Naive B cell (primary cell): ENCODE results near the gene PREX1. TPM values are rescaled to one million over a fixed set of nuclear protein-coding genes. Genes with fewer than 3 reads are reported as not detected.

ENCODE experiments used
- ATAC-seq, 2 donors: fragments of 150-1000 bp; cut with Tn5 transposase; 2 replicates each; pipeline ENCODE4 v1.10.0; 2021; ENCODE audit warnings: low read depth in 2 of 2, mild to moderate bottlenecking in 2 of 2, moderate library complexity in 2 of 2
- DNase-seq: peaks from one replicate; pipeline ENCODE4 v3.0.0; 2022
- H3K27ac Mint-ChIP-seq, 6 donors: one replicate each; pipeline ENCODE4 v1.8.0; 2020 to 2022; ENCODE audit warnings: mild to moderate bottlenecking in 6 of 6, mixed read lengths in 6 of 6, moderate library complexity in 5 of 6, inconsistent platforms in 2 of 6
- H3K27me3 Mint-ChIP-seq, 3 donors: one replicate each; pipeline ENCODE4 v1.8.0; 2021 to 2022; ENCODE audit warnings: mixed read lengths in 3 of 3, mild to moderate bottlenecking in 1 of 3
- H3K36me3 Mint-ChIP-seq, 2 donors: one replicate each; pipeline ENCODE4 v1.8.0; 2020 to 2022; ENCODE audit warnings: mixed read lengths in 2 of 2, inconsistent platforms in 1 of 2, mild to moderate bottlenecking in 1 of 2
- H3K4me1 Mint-ChIP-seq, 3 donors: one replicate each; pipeline ENCODE4 v1.8.0; 2020 to 2022; ENCODE audit warnings: mixed read lengths in 3 of 3, inconsistent platforms in 1 of 3, mild to moderate bottlenecking in 1 of 3, moderate library complexity in 1 of 3
- H3K4me3 Mint-ChIP-seq, 8 donors: one replicate each; pipeline ENCODE4 v1.8.0; 2020 to 2022; ENCODE audit warnings: mild to moderate bottlenecking in 8 of 8, mixed read lengths in 8 of 8, moderate library complexity in 8 of 8, inconsistent platforms in 2 of 8
- H3K9me3 Mint-ChIP-seq, 7 donors: one replicate each; pipeline ENCODE4 v1.8.0; 2020 to 2022; ENCODE audit warnings: mixed read lengths in 7 of 7, mild to moderate bottlenecking in 5 of 7, inconsistent platforms in 2 of 7, moderate library complexity in 1 of 7
- polyA plus RNA-seq, 6 donors: library from polyadenylated mRNA; unstranded; fragments of 300-500 nt; fragmentation: Illumina TruSeq; gene quantifications; one replicate each; pipeline ENCODE4 v1.2.3, GENCODE V29; 2021; ENCODE audit warnings: low read depth in 6 of 6

Gene PREX1
- polyA plus RNA-seq, 6 donors from 2014 or later, result 13.3 to 37.5 (median 17.1) TPM

- no peaks in the 10 kb centered on the region for H3K9me3 Mint-ChIP-seq
- H3K27me3 Mint-ChIP-seq, result no peaks in the 10 kb centered on the region
- H3K4me3 Mint-ChIP-seq, result no peak overlapping the region
- peak overlapping the region in 1 of 6 donors; percentile 78 for H3K27ac Mint-ChIP-seq
- DNase-seq (no peak), ATAC-seq (no peak)
- H3K36me3 Mint-ChIP-seq, result peaks cover 24 to 44% of the 10 kb centered on the region in 2 donors
- peaks cover 0 to 16% (median 0%) of the 10 kb centered on the region in 3 donors for H3K4me1 Mint-ChIP-seq
Observed at GRCh38 chr20:48645666-48646065, 182.1 kb downstream of the PREX1 start.

DNA sequence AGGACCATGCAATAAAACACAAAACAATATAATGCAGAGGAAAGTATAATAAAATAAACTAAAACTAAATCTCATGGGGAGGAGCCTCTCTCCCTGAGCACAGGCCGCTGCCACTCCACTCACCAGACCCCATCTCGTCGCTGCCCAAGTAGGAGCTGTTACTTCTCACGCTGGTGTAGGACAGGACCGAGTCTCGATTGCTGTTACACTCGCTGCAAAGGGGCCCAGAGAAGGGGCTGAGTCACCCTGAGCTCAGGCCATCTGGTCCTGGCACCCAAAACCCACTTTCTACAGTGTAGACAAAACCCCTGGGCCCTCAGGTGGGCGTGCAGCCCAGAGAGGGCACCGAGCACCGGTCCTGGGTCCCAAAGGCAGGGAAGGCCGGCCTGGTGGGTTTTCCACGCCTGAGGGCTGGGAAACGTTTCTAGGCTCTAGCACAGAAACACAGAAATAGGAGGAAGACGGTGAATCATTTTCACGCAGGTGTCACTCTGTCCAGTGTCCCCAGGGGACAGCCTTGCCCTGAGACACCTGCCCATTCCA lies 183.4 kb downstream of the PREX1 start:
- no peak overlapping the region for H3K4me3 Mint-ChIP-seq
- H3K27me3 Mint-ChIP-seq, result no peaks in the 10 kb centered on the region
- H3K9me3 Mint-ChIP-seq, result no peaks in the 10 kb centered on the region
- peaks cover 0 to 19% (median 0%) of the 10 kb centered on the region in 3 donors for H3K4me1 Mint-ChIP-seq
- no peak for DNase-seq
- H3K36me3 Mint-ChIP-seq, result peaks cover 27 to 51% of the 10 kb centered on the region in 2 donors
- peak overlapping the region in 3 of 6 donors; percentile 22 to 74 (median 44) for H3K27ac Mint-ChIP-seq
- ATAC-seq, result no peak

DNA sequence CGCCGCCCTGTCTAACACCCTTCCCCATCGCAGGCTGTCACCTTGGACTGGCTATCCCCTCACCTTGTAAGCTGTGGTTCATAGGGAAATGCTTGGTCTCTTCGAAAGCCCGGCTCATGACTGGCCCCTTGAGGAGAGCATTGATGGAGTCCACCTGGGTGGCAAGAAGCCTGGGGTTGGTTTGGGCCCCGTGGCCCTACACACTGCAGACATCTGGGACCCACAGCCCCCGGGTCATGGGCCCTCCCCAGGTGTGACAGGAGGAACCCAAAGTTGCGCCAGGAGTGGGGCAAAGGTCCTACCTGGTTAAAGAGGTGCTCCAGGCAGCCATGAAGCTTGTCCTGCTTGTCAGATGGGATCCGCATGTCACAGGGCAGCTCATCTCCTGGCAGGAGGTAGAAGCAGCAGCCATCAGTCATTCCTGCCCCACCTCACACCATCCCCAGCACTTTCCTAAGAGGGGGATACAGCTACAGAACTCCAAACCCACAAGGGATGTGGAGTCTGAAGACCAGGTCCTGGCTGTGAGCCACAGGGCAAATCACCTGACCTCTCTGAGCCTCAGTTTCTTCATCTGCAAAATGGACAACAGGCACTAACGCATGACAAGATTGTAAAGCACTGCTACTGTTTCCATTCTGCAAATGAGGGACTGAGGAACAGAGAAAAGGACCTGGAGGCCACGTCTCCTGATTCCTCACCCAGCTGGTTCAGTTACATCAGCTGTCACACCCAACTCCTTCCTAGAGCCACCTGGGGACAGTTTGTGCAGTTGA lies 185.5 kb downstream of the PREX1 start:
- H3K9me3 Mint-ChIP-seq, result no peaks in the 10 kb centered on the region
- no peak for DNase-seq
- H3K27ac Mint-ChIP-seq, result peak overlapping the region in 1 of 6 donors; percentile 66
- H3K4me1 Mint-ChIP-seq, result peaks cover 0 to 14% (median 0%) of the 10 kb centered on the region in 3 donors
- no peak for ATAC-seq
- H3K4me3 Mint-ChIP-seq, result no peak overlapping the region
- peaks cover 20 to 48% of the 10 kb centered on the region in 2 donors for H3K36me3 Mint-ChIP-seq
- H3K27me3 Mint-ChIP-seq, result no peaks in the 10 kb centered on the region

DNA sequence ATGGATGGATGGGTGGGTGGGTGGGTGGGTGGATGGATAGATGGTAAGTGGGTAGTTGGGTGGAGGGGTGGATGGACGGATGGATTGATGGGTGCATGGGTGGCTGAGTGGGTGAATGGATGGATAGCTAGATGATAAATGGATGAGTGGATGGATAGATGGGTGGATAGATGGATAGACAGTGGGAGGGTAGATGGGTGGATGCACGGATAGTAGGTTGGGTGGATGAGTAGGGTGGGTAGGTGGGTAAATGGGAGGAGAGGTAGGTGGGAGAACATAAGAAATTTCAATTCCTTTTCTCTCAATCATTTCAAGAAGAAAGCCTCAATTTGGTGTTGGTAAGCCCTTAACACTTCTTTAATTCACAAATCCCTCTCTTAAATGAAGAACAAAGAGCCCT lies 186.9 kb downstream of the PREX1 start:
- DNase-seq (no peak), ATAC-seq (no peak)
- Mint-ChIP-seq H3K4me3 (no peak overlapping the region), H3K27ac (no peak overlapping the region), H3K27me3 (no peaks in the 10 kb centered on the region), H3K4me1 (peaks cover 0 to 13% (median under 1%) of the 10 kb centered on the region in 3 donors), H3K9me3 (no peaks in the 10 kb centered on the region), H3K36me3 (peaks cover 19 to 45% of the 10 kb centered on the region in 2 donors)

GRCh38 chr20:48639899-48640298 lies 187.9 kb downstream of the PREX1 start:
- no peak overlapping the region for H3K4me3 Mint-ChIP-seq
- peaks cover 11 to 45% of the 10 kb centered on the region in 2 donors for H3K36me3 Mint-ChIP-seq

DNA sequence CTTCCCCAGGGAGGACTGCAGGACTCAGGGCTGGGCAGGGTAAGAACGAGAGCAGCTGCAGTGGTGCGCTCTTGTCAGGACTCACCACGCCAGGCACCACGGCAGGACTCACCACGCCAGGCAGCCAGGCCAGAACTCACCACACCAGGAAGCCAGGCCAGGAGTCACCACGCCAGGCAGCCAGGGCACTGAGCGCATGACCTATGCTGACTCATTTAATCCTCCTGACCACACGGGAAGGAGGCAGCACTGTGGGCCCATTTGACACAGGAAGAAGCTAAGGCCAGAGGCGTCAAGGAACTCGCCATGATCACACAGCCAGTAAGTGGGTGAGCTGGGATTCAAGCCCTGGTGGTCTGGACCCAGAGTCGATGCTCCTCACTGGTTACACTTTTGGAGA lies 189.3 kb downstream of the PREX1 start:
- no peak overlapping the region for H3K4me3 Mint-ChIP-seq
- ATAC-seq (no peak), DNase-seq (no peak)
- peak overlapping the region in 1 of 6 donors; percentile 48 for H3K27ac Mint-ChIP-seq
- peaks cover 17 to 54% of the 10 kb centered on the region in 2 donors for H3K36me3 Mint-ChIP-seq
- H3K9me3 Mint-ChIP-seq, result no peaks in the 10 kb centered on the region
- H3K4me1 Mint-ChIP-seq, result peaks cover 6 to 25% (median 12%) of the 10 kb centered on the region in 3 donors
- no peaks in the 10 kb centered on the region for H3K27me3 Mint-ChIP-seq

More at GRCh38 chr20:48639899-48640298, 187.9 kb downstream of the PREX1 start:
- H3K4me1 Mint-ChIP-seq, result peaks cover 6 to 17% (median 9%) of the 10 kb centered on the region in 3 donors
- no peaks in the 10 kb centered on the region for H3K9me3 Mint-ChIP-seq
- DNase-seq (no peak), ATAC-seq (no peak)
- H3K27ac Mint-ChIP-seq, result peak overlapping the region in 5 of 6 donors; percentile 7 to 79 (median 55)
- no peaks in the 10 kb centered on the region for H3K27me3 Mint-ChIP-seq

- Mint-ChIP-seq H3K4me3 (no peak overlapping the region), H3K9me3 (no peaks in the 10 kb centered on the region), H3K27me3 (no peaks in the 10 kb centered on the region), H3K27ac (peak overlapping the region in 2 of 6 donors; percentile 13 to 54), H3K4me1 (peaks cover 6 to 25% (median 12%) of the 10 kb centered on the region in 3 donors), H3K36me3 (peaks cover 17 to 56% of the 10 kb centered on the region in 2 donors)
- DNase-seq, result no peak
- no peak for ATAC-seq
Observed at GRCh38 chr20:48637461-48637860, 190.3 kb downstream of the PREX1 start.

DNA sequence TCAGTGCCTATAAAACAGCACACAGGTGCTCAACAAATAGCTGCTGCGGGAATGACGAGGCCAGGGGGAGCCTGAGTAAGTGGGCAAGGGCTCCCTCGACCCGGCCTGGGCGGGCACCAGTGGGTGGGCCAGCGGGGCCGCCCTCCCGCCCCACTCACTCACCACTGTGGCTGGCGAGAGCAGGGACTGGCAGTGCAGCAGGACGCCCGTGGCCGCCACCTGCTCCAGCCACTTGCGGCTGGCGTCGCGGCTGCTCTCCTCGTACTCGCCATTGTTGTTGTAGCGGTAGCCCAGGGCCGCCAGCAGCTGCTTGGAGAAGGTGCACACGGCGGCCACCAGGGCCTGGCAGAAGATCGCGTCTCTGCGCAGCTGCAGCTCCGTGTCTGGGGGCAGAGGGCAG lies 191.5 kb downstream of the PREX1 start:
- H3K27ac Mint-ChIP-seq, result no peak overlapping the region

DNA sequence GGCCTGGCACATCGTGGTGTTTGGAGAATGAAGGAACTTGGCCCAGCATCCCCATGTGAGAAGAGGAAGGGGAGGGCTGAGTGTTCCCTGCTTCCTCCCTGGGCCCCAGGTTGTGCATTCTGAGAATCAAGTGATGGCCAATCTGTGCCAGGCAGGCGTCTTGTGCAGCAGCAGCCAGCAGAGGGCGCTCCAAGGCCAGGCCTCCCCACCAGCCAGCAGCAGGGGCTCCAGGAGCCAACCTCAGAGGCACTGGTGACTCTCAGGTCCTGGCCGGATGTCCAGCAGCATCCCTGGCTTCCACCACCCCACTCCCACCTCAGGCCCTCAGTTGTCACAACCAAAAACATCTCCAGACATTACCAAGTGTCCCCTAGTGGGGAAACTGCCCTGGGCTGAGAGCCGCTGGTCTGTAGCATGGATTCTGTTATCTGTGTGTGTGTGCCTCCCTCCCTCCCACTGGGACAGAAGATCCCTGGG lies 192.0 kb downstream of the PREX1 start:
- H3K9me3 Mint-ChIP-seq, result no peaks in the 10 kb centered on the region
- ATAC-seq, result peak; percentile 62 to 66
- peak overlapping the region in 1 of 8 donors; percentile 29 for H3K4me3 Mint-ChIP-seq

More for the DNA sequence above, 191.5 kb downstream of the PREX1 start:
- no peak for ATAC-seq
- Mint-ChIP-seq H3K9me3 (no peaks in the 10 kb centered on the region), H3K4me3 (no peak overlapping the region), H3K4me1 (peaks cover 6 to 20% (median 12%) of the 10 kb centered on the region in 3 donors), H3K36me3 (peaks cover 17 to 49% of the 10 kb centered on the region in 2 donors), H3K27me3 (no peaks in the 10 kb centered on the region)
- DNase-seq, result no peak

GRCh38 chr20:48635361-48635760 lies 192.4 kb downstream of the PREX1 start:
- Mint-ChIP-seq H3K9me3 (no peaks in the 10 kb centered on the region), H3K4me1 (peaks cover 6 to 14% (median 12%) of the 10 kb centered on the region in 3 donors), H3K27me3 (no peaks in the 10 kb centered on the region), H3K4me3 (peak overlapping the region in 1 of 8 donors; percentile 29), H3K27ac (peak overlapping the region in 2 of 6 donors; percentile 63 to 88), H3K36me3 (peaks cover 10 to 39% of the 10 kb centered on the region in 2 donors)
- ATAC-seq (no peak), DNase-seq (no peak)

More for the DNA sequence above, 192.0 kb downstream of the PREX1 start:
- DNase-seq, result peak; percentile 31
- Mint-ChIP-seq H3K4me1 (peaks cover 6 to 19% (median 12%) of the 10 kb centered on the region in 3 donors), H3K27me3 (no peaks in the 10 kb centered on the region), H3K36me3 (peaks cover 15 to 44% of the 10 kb centered on the region in 2 donors), H3K27ac (peak overlapping the region in 4 of 6 donors; percentile 15 to 88 (median 42))

DNA sequence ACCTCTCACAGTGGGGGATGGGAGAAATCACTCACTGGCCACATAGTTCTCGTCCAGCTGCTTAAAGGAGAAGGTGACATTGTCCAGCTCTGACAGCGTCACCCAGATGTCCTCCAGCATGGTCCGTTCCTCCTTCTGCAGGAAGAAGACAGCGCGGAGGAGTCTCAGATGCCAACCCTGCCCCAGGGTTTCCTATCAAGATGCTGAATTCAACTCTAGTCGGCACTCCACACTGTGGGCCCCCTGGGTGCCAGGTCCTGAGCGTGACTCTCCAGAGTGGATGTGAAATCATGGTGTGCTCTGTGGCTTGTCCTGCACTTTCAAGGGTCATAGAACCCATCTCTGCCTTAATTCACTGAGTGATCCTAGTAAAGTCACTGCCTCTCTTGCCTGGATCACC lies 193.2 kb downstream of the PREX1 start:
- no peak for ATAC-seq
- H3K9me3 Mint-ChIP-seq, result no peaks in the 10 kb centered on the region
- peaks cover 6 to 14% (median 12%) of the 10 kb centered on the region in 3 donors for H3K4me1 Mint-ChIP-seq
- H3K4me3 Mint-ChIP-seq, result peak overlapping the region in 2 of 8 donors; percentile 17 to 76
- peak overlapping the region in 2 of 6 donors; percentile 9 to 88 for H3K27ac Mint-ChIP-seq
- no peak for DNase-seq
- H3K36me3 Mint-ChIP-seq, result peaks cover 9 to 37% of the 10 kb centered on the region in 2 donors
- no peaks in the 10 kb centered on the region for H3K27me3 Mint-ChIP-seq

DNA sequence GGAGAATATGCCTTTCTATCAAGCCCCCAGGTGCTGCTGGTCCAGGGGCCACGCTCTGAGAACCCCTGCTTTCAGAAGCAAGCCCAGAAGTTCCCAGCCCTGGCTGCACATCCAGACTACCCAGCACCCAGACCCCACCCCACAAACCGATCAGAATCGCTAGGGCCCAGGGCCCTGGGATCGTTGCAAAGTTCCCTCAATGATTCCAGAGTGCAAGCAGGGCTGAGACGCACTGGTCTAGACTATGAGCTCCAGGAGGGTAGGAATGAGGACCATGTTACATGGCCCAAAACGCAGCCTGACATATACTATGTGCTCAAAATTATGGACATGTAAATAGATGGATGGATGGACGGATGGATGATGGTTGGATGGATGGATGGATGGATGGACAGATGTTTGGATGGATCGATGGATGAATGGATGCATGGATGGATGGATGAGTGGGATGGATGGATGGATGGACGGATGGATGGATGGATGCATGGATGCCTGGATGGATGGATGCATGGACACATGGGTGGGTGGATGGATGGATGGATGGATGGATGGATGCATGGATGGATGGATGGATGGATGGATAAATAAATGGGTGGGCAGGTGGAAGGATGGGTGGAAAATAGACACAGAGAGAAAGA lies 194.1 kb downstream of the PREX1 start:
- Mint-ChIP-seq H3K27me3 (no peaks in the 10 kb centered on the region), H3K27ac (peak overlapping the region in 2 of 6 donors; percentile 0 to 96), H3K4me3 (peak overlapping the region in 3 of 8 donors; percentile 10 to 77 (median 50)), H3K9me3 (no peaks in the 10 kb centered on the region), H3K36me3 (peaks cover 13 to 39% of the 10 kb centered on the region in 2 donors), H3K4me1 (peaks cover 6 to 14% (median 12%) of the 10 kb centered on the region in 3 donors)
- ATAC-seq, result no peak
- no peak for DNase-seq
